IMR-90 (cell line): Measurements from ENCODE around the gene RRP36. TPM values are rescaled to one million over a fixed set of nuclear protein-coding genes. Genes with fewer than 3 reads are reported as not detected.

Experiments used
- ATAC-seq: fragments of 200-7000 bp; cut with Tn5 transposase; 2 replicates; pipeline ENCODE4 v1.9.1; 2020; ENCODE audit warnings: low read depth, mild to moderate bottlenecking, moderate library complexity
- BruUV-seq: library from RNA; stranded (reverse); fragments of 400-500 nt; replicated peaks from 2 replicates; lab custom pipeline; 2021; lab: Mats Ljungman, UMichigan
- CTCF ChIA-PET: fragments of 300-600 bp; formaldehyde crosslinking; extraction: SDS; loops from one replicate; lab custom pipeline; 2021; ENCODE audit warnings: antibody characterized with exemption; lab: Yijun Ruan, JAX
- POLR2A ChIA-PET: fragments of 300-600 bp; sonication (Branson Sonifier 250); formaldehyde crosslinking; loops from one replicate; lab custom pipeline; 2022; ENCODE audit warnings: antibody characterized with exemption; ENCODE audit not compliant: unreplicated experiment; lab: Charles Lee
- DNase-seq: peaks from one replicate; pipeline ENCODE4 v3.0.0; 2013
- H2AFZ ChIP-seq: replicated peaks from 2 replicates; pipeline ENCODE3; 2013; ENCODE audit warnings: low read length, mild to moderate bottlenecking; ENCODE audit not compliant: poor library complexity
- H2AK5ac ChIP-seq: 2 replicates; pipeline ENCODE4 v1.6.1; 2013; ENCODE audit warnings: low read depth, low read length, inconsistent platforms
- H2AK9ac ChIP-seq: replicated peaks from 2 replicates; pipeline ENCODE3; 2013; ENCODE audit warnings: mild to moderate bottlenecking, low read depth, low read length, moderate library complexity; ENCODE audit not compliant: poor library complexity
- H2BK120ac ChIP-seq: 2 replicates; pipeline ENCODE4 v1.6.1; 2013; ENCODE audit warnings: low read depth, low read length, inconsistent platforms
- H2BK15ac ChIP-seq: 3 replicates; pipeline ENCODE4 v1.6.1; 2013; ENCODE audit warnings: low read depth, low read length, inconsistent platforms
- H2BK20ac ChIP-seq: 2 replicates; pipeline ENCODE4 v1.6.1; 2013; ENCODE audit warnings: low read depth, mild to moderate bottlenecking, inconsistent platforms, low read length, moderate library complexity
- H2BK5ac ChIP-seq: 2 replicates; pipeline ENCODE4 v1.6.1; 2013; ENCODE audit warnings: mild to moderate bottlenecking, low read depth, low read length, inconsistent platforms; ENCODE audit not compliant: poor library complexity, severe bottlenecking
- H3K14ac ChIP-seq: replicated peaks from 2 replicates; pipeline ENCODE4 v1.6.1; 2013; ENCODE audit warnings: low read depth, low read length, inconsistent platforms
- H3K18ac ChIP-seq: 2 replicates; pipeline ENCODE4 v1.6.1; 2013; ENCODE audit warnings: low read depth, low read length, control low read depth
- H3K23ac ChIP-seq: 2 replicates; pipeline ENCODE4 v1.6.1; 2013; ENCODE audit warnings: low read depth, low read length, inconsistent platforms
- H3K27ac ChIP-seq: 2 replicates; pipeline ENCODE4 v1.5.1; 2013; ENCODE audit warnings: mild to moderate bottlenecking, control low read depth, low read length; ENCODE audit not compliant: insufficient read depth
- H3K27me3 ChIP-seq: 2 replicates; pipeline ENCODE4 v1.6.1; 2013; ENCODE audit warnings: low read length; ENCODE audit not compliant: control insufficient read depth, insufficient read depth
- H3K36me3 ChIP-seq: 2 replicates; pipeline ENCODE4 v1.6.1; 2013; ENCODE audit warnings: low read length, mixed read lengths; ENCODE audit not compliant: control insufficient read depth, insufficient read depth
- H3K4ac ChIP-seq: 2 replicates; pipeline ENCODE4 v1.6.1; 2013; ENCODE audit warnings: low read depth, low read length, inconsistent platforms
- H3K4me1 ChIP-seq: 2 replicates; pipeline ENCODE4 v1.6.1; 2013; ENCODE audit warnings: low read length, mixed read lengths; ENCODE audit not compliant: control insufficient read depth, insufficient read depth
- H3K4me2 ChIP-seq: 2 replicates; pipeline ENCODE4 v1.6.1; 2013; ENCODE audit warnings: low read depth, mild to moderate bottlenecking, control low read depth, low read length, moderate library complexity
- H3K4me3 ChIP-seq: 2 replicates; pipeline ENCODE4 v1.5.1; 2013; ENCODE audit warnings: low read depth, mild to moderate bottlenecking, control low read depth, low read length, moderate library complexity; ENCODE audit not compliant: insufficient read depth
- H3K56ac ChIP-seq: 2 replicates; pipeline ENCODE4 v1.6.1; 2013; ENCODE audit warnings: low read length, inconsistent platforms; ENCODE audit not compliant: insufficient read depth; ENCODE audit errors: extremely low read depth
- H3K79me1 ChIP-seq, 2 experiments: 2 replicates each; pipeline ENCODE4 v1.6.1; 2013; ENCODE audit warnings: low read length in 2 of 2, inconsistent platforms in 1 of 2, low read depth in 1 of 2
- H3K9ac ChIP-seq: 2 replicates; pipeline ENCODE4 v1.6.1; 2013; ENCODE audit warnings: low read depth, low read length, control low read depth
- H3K9me1 ChIP-seq: 2 replicates; pipeline ENCODE4 v1.6.1; 2013; ENCODE audit warnings: low read length, inconsistent platforms; ENCODE audit not compliant: insufficient read depth
- H3K9me3 ChIP-seq: 2 replicates; pipeline ENCODE4 v1.6.1; 2013; ENCODE audit warnings: low read length; ENCODE audit not compliant: control insufficient read depth, insufficient read depth
- H4K20me1 ChIP-seq: 2 replicates; pipeline ENCODE4 v1.6.1; 2013; ENCODE audit warnings: low read length, inconsistent platforms; ENCODE audit not compliant: insufficient read depth
- H4K5ac ChIP-seq: 2 replicates; pipeline ENCODE4 v1.6.1; 2013; ENCODE audit warnings: mild to moderate bottlenecking, low read depth, low read length, control low read depth
- H4K8ac ChIP-seq, 2 experiments: 2 replicates each; pipeline ENCODE4 v1.6.1; 2013; ENCODE audit warnings: low read depth in 2 of 2, low read length in 2 of 2, control low read depth in 1 of 2, inconsistent platforms in 1 of 2
- H4K91ac ChIP-seq: 2 replicates; pipeline ENCODE4 v1.6.1; 2013; ENCODE audit warnings: low read depth, low read length, inconsistent platforms; ENCODE audit not compliant: insufficient read depth
- BHLHE40 ChIP-seq: fragments of 150-350 bp; IDR thresholded peaks from 2 replicates; pipeline ENCODE4 v1.6.1; 2016; ENCODE audit warnings: mild to moderate bottlenecking, low read depth, low read length
- CEBPB ChIP-seq: IDR thresholded peaks from 2 replicates; pipeline ENCODE4 v1.6.1; 2012; ENCODE audit warnings: low read depth, low read length, improper control_type of control experiment
- CHD1 ChIP-seq: IDR thresholded peaks from 2 replicates; pipeline ENCODE4 v1.6.1; 2012; ENCODE audit warnings: low read depth, low read length, improper control_type of control experiment
- FOS ChIP-seq: fragments of 150-350 bp; IDR thresholded peaks from 2 replicates; pipeline ENCODE4 v1.6.1; 2016; ENCODE audit warnings: low read depth, low read length
- MAFK ChIP-seq: IDR thresholded peaks from 2 replicates; pipeline ENCODE4 v1.6.1; 2012; ENCODE audit warnings: low read depth, low read length, improper control_type of control experiment
- MAZ ChIP-seq: IDR thresholded peaks from 2 replicates; pipeline ENCODE4 v1.6.1; 2012; ENCODE audit warnings: low read depth, mild to moderate bottlenecking, low read length, improper control_type of control experiment, moderate library complexity, borderline replicate concordance
- MXI1 ChIP-seq: IDR thresholded peaks from 2 replicates; pipeline ENCODE4 v1.6.1; 2012; ENCODE audit warnings: low read depth, mild to moderate bottlenecking, low read length, moderate library complexity, borderline replicate concordance
- NFE2L2 ChIP-seq: fragments of 150-350 bp; IDR thresholded peaks from 2 replicates; pipeline ENCODE4 v1.6.1; 2016; ENCODE audit warnings: low read depth, mild to moderate bottlenecking, low read length
- POLR2A ChIP-seq: IDR thresholded peaks from 2 replicates; pipeline ENCODE4 v1.6.1; 2012; ENCODE audit warnings: mild to moderate bottlenecking, low read depth, low read length
- RAD21 ChIP-seq: IDR thresholded peaks from 2 replicates; pipeline ENCODE4 v1.6.1; 2012; ENCODE audit warnings: low read length, improper control_type of control experiment
- RCOR1 ChIP-seq: IDR thresholded peaks from 2 replicates; pipeline ENCODE4 v1.6.1; 2012; ENCODE audit warnings: mild to moderate bottlenecking, low read length, improper control_type of control experiment; ENCODE audit not compliant: insufficient replicate concordance
- RFX5 ChIP-seq: IDR thresholded peaks from 2 replicates; pipeline ENCODE4 v1.8.0; 2012; ENCODE audit warnings: low read depth, mild to moderate bottlenecking, low read length, moderate library complexity
- SMC3 ChIP-seq: fragments of 150-350 bp; IDR thresholded peaks from 2 replicates; pipeline ENCODE4 v1.6.1; 2016; ENCODE audit warnings: low read depth, mild to moderate bottlenecking, antibody characterized with exemption, low read length, moderate library complexity
- WGBS, 2 experiments: methylation state at CpG; one replicate each; pipeline versions ENCODE4 v1.1.5 to v1.1.7; 2013; ENCODE audit warnings: missing lambda C conversion rate in 2 of 2; ENCODE audit not compliant: insufficient read length in 1 of 2; ENCODE audit errors: extremely low coverage in 2 of 2; 5-methylcytosine and 5-hydroxymethylcytosine counted together
- dilution Hi-C: fragments of 300-500 bp; cut with HindIII; formaldehyde crosslinking; loops from one replicate; pipeline ENCODE4 v1.14.3; 2018; ENCODE audit warnings: low sequenced_read_pairs; ENCODE audit not compliant: unreplicated experiment
- in situ Hi-C: fragments of 300-500 bp; cut with MboI; formaldehyde crosslinking; loops from 3 replicates; pipeline ENCODE4 v1.14.3; 2019; ENCODE audit warnings: low sequenced_read_pairs, inconsistent platforms, mixed read lengths
- intact Hi-C: fragments of 100-400 bp; cut with micrococcal nuclease; formaldehyde crosslinking; loops from 2 replicates; pipeline ENCODE4 v1.10.0; 2022
- polyA plus RNA-seq, 3 experiments: library from polyadenylated mRNA; depleted of rRNA; stranded (reverse); fragments of >200 nt; gene quantifications; 2 replicates each; pipeline ENCODE4 v1.2.3, GENCODE V29; 2012; ENCODE audit warnings: low replicate concordance in 1 of 3
- total RNA-seq: library from RNA; depleted of rRNA; stranded (reverse); fragments of >200 nt; gene quantifications from 2 replicates; pipeline ENCODE4 v1.2.3, GENCODE V29; 2012
- TF ChIP-seq, protein P1 (sequence below): fragments of 150-350 bp; IDR thresholded peaks from 2 replicates; pipeline ENCODE4 v1.6.1; 2016; ENCODE audit warnings: low read depth, mild to moderate bottlenecking, low read length, moderate library complexity, borderline replicate concordance
- TF ChIP-seq, protein P2 (sequence below): conservative IDR thresholded peaks from 2 replicates; pipeline ENCODE4 v1.5.1; 2012; ENCODE audit warnings: mild to moderate bottlenecking, low read depth, low read length, improper control_type of control experiment
- TF ChIP-seq, protein P3 (sequence below): fragments of 150-350 bp; IDR thresholded peaks from 2 replicates; pipeline ENCODE4 v1.6.1; 2017; ENCODE audit warnings: mild to moderate bottlenecking, antibody characterized with exemption, low read length, low read depth

The RRP36 gene
- total and polyA plus RNA-seq, 2 of the 4 experiments (the other 2 are of a cell fraction), result 54.3 to 106 TPM

DNA sequence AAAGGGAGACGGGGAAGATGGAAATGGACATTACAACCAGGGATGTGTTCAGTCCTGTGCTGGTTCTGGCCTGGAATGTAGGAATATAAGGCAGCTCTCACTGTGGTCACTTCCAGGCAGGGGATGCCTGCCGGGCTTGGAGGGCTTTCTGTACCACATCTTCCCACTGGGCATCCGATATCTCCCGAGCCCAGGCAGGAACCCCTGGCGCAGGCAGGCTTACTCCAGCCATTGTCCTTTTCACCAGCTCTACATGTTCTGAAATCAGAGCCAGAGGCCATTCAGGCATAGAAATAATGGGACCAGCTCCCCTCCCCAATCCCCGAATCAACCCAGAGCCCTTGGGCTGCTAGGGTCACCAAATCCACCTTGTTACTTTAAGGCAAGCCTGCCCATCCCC lies 9.1 kb upstream of the RRP36 start:
- Histone ChIP-seq H2AK9ac (peak overlapping the region; percentile 75), H3K27me3 (no peaks in the 10 kb centered on the region), H4K5ac (no peak overlapping the region), H3K9me1 (peaks cover 3% of the 10 kb centered on the region), H3K14ac (no peak overlapping the region), H3K4me3 (no peak overlapping the region), H2BK5ac (no peak overlapping the region), H3K56ac (no peak overlapping the region), H3K9me3 (no peaks in the 10 kb centered on the region), H4K8ac (no peak overlapping the region), H3K4me1 (peaks cover 8% of the 10 kb centered on the region), H3K23ac (no peak overlapping the region), H3K36me3 (peaks cover 44% of the 10 kb centered on the region), H2AFZ (no peak overlapping the region), H3K9ac (peak overlapping the region; percentile 13; the same call in 1 of the 2 replicates), H3K18ac (no peak overlapping the region), H2BK120ac (no peak overlapping the region), H3K4me2 (no peak overlapping the region), H4K20me1 (no peaks in the 10 kb centered on the region; the same call in 1 of the 2 replicates), H2BK20ac (no peak overlapping the region), H4K91ac (no peak overlapping the region), H2BK15ac (no peak overlapping the region), H3K27ac (no peak overlapping the region), H3K4ac (no peak overlapping the region), H2AK5ac (no peak overlapping the region; the same call in 1 of the 2 replicates), H3K79me1 (peaks cover 5 to 60% of the 10 kb centered on the region in 2 experiments; a peak in 2 of 4 replicates)
- TF ChIP-seq, protein P1, sequence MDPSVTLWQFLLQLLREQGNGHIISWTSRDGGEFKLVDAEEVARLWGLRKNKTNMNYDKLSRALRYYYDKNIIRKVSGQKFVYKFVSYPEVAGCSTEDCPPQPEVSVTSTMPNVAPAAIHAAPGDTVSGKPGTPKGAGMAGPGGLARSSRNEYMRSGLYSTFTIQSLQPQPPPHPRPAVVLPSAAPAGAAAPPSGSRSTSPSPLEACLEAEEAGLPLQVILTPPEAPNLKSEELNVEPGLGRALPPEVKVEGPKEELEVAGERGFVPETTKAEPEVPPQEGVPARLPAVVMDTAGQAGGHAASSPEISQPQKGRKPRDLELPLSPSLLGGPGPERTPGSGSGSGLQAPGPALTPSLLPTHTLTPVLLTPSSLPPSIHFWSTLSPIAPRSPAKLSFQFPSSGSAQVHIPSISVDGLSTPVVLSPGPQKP, result no peak
- TF ChIP-seq MAFK (no peak), POLR2A (no peak), RAD21 (no peak), SMC3 (no peak), NFE2L2 (no peak), FOS (no peak), MAZ (no peak), CHD1 (no peak), MXI1 (no peak), RFX5 (no peak), BHLHE40 (no peak), RCOR1 (no peak), CEBPB (no peak)
- TF ChIP-seq, protein P2, sequence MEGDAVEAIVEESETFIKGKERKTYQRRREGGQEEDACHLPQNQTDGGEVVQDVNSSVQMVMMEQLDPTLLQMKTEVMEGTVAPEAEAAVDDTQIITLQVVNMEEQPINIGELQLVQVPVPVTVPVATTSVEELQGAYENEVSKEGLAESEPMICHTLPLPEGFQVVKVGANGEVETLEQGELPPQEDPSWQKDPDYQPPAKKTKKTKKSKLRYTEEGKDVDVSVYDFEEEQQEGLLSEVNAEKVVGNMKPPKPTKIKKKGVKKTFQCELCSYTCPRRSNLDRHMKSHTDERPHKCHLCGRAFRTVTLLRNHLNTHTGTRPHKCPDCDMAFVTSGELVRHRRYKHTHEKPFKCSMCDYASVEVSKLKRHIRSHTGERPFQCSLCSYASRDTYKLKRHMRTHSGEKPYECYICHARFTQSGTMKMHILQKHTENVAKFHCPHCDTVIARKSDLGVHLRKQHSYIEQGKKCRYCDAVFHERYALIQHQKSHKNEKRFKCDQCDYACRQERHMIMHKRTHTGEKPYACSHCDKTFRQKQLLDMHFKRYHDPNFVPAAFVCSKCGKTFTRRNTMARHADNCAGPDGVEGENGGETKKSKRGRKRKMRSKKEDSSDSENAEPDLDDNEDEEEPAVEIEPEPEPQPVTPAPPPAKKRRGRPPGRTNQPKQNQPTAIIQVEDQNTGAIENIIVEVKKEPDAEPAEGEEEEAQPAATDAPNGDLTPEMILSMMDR, result no peak
- TF ChIP-seq, protein P3, sequence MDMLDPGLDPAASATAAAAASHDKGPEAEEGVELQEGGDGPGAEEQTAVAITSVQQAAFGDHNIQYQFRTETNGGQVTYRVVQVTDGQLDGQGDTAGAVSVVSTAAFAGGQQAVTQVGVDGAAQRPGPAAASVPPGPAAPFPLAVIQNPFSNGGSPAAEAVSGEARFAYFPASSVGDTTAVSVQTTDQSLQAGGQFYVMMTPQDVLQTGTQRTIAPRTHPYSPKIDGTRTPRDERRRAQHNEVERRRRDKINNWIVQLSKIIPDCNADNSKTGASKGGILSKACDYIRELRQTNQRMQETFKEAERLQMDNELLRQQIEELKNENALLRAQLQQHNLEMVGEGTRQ, result no peak
- intact Hi-C loops (no loop called here), in situ Hi-C loops (no loop called here), dilution Hi-C loops (no loop called here)
- DNase-seq (no peak), ATAC-seq (no peak)
- ChIA-PET POLR2A (no interaction called here), CTCF (no interaction called here)
- no TSS peak for BruUV-seq
- 89% methylated on average over 3 of the region's 6 CpGs; no CpG with 5 or more reads in 1 of the 2 experiments for WGBS, 2 experiments
